ENCODE results near the gene ZNF658.
"Not testable (repeated sequence)": the region's sequence is repeated elsewhere in the genome, so short reads cannot be mapped to it uniquely, and the experiment has no call there.

DNA sequence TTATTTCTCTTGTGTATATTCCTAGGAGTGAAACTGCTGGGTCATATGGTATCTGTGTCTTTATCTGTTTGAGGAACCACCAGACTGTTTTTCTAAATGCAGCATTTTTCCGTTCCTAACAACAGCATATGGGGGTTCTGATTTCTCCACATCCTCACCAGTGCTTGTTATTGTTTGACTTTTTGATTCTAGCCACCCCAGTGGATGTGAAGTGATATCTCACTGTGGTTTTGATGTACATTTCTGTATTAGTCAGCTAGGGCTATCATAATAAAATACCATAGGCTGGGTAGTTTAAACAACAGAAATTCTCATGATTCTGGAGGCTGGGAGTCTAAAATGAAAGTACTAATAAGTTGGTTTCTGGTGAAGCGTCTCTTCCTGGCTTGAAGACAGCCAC lies 9.0 kb downstream of the ZNF658 start:
- TF ChIP-seq, protein P1, sequence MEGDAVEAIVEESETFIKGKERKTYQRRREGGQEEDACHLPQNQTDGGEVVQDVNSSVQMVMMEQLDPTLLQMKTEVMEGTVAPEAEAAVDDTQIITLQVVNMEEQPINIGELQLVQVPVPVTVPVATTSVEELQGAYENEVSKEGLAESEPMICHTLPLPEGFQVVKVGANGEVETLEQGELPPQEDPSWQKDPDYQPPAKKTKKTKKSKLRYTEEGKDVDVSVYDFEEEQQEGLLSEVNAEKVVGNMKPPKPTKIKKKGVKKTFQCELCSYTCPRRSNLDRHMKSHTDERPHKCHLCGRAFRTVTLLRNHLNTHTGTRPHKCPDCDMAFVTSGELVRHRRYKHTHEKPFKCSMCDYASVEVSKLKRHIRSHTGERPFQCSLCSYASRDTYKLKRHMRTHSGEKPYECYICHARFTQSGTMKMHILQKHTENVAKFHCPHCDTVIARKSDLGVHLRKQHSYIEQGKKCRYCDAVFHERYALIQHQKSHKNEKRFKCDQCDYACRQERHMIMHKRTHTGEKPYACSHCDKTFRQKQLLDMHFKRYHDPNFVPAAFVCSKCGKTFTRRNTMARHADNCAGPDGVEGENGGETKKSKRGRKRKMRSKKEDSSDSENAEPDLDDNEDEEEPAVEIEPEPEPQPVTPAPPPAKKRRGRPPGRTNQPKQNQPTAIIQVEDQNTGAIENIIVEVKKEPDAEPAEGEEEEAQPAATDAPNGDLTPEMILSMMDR (conservative IDR thresholded peaks at IDR 0.05 in 1 of 2, IDR thresholded peaks at IDR 0.05 in 1 of 2; ENCODE audit: extremely low read depth in 1 of 2, insufficient read depth in 1 of 2, low read depth in 1 of 2, low read length in 2 of 2), result not testable (repeated sequence)
- not testable (repeated sequence) for TF ChIP-seq EZH2 (IDR thresholded peaks at IDR 0.05; ENCODE audit: borderline replicate concordance, low read length)

Measured in mammary epithelial cell (primary cell).